Measurements from ENCODE around the gene HS3ST4. TPM values are rescaled to one million over a fixed set of nuclear protein-coding genes. Genes with fewer than 3 reads are reported as not detected.

HS3ST4 gene
- total RNA-seq, 1 donor from 2014 or later: 1.2 TPM

DNA sequence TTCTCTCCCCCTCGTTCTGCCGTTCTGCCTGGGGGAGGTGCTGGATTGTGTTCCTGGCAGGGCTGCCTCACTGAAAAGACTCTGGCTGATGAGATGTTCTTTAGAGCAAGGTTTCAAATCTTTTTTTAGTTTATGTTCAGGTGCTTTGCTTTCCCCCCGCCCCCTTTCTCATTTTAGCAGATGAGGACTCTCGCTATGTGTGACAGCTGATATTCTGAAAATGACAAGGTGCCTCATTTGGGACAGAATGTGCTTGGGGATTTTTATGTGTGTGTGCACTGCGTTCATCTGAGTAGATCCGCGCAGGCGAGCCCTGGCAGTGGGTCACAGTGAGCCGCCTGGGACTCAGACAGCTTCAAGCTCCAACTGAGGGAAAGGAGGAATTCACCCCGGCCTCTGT lies 205.9 kb downstream of the HS3ST4 start:
- Mint-ChIP-seq H3K27ac (ENCODE audit: unreplicated experiment) (no peak overlapping the region), H3K4me3 (ENCODE audit: unreplicated experiment) (no peak overlapping the region), H3K27me3 (ENCODE audit: low read depth, unreplicated experiment) (peaks cover 2% of the 10 kb centered on the region), H3K36me3 (ENCODE audit: low read depth, unreplicated experiment) (no peaks in the 10 kb centered on the region), H3K4me1 (ENCODE audit: low read depth, unreplicated experiment) (no peaks in the 10 kb centered on the region), H3K9me3 (ENCODE audit: unreplicated experiment) (peaks cover 8% of the 10 kb centered on the region)
- no peaks in the 10 kb centered on the region for H3K27me3 ChIP-seq (ENCODE audit: insufficient read depth, low read length)
- no peak overlapping the region for H3K9ac ChIP-seq (ENCODE audit: low read length)
- H2AFZ ChIP-seq (ENCODE audit: low read depth, low read length): no peak overlapping the region
- no peaks in the 10 kb centered on the region for H3K4me1 ChIP-seq (ENCODE audit: insufficient read depth, low read length)
- no peaks in the 10 kb centered on the region for H3K79me2 ChIP-seq (ENCODE audit: insufficient read depth, low read length)
- no peak overlapping the region for H3K27ac ChIP-seq (ENCODE audit: low read depth, low read length)
- FAIRE-seq: no peak
- H4K20me1 ChIP-seq (ENCODE audit: insufficient read depth, low read length): no peaks in the 10 kb centered on the region
- H3K36me3 ChIP-seq (ENCODE audit: insufficient read depth, low read length): no peaks in the 10 kb centered on the region
- H3K4me3 ChIP-seq (ENCODE audit: insufficient read depth, low read depth, low read length): no peak overlapping the region
- peaks cover 9% of the 10 kb centered on the region for H3K9me3 ChIP-seq (ENCODE audit: insufficient read depth, low read depth, low read length)
- DNase-seq (ENCODE audit: low read depth): no peak
- H3K4me2 ChIP-seq (ENCODE audit: low read length): no peak overlapping the region
- TF ChIP-seq EZH2 (IDR thresholded peaks at IDR 0.05; ENCODE audit: insufficient read depth, low read length): no peak
- TF ChIP-seq CTCF (IDR thresholded peaks at IDR 0.05; ENCODE audit: insufficient read depth, low read depth, low read length): no peak

DNA sequence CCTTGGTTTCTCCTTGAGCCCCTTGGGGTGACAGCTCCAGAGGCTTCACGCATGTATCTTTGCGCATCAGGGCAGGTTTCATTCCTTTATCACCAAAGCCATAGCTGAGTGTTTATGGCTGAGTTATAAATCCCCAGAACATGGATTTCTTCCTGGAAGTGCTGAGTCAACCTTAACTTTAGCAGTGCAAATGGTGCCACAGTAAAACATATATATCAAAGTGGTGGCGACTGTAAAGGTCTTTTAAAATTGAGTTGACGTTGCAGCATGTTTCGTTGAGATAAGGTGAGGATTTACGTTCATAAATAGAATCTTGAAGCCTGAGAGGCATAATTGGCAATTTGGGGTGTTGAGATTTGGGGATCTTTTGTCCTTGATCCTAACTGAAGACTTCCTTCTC lies 214.1 kb downstream of the HS3ST4 start:
- H3K4me3 Mint-ChIP-seq (ENCODE audit: unreplicated experiment): no peak overlapping the region
- TF ChIP-seq EZH2 (IDR thresholded peaks at IDR 0.05; ENCODE audit: insufficient read depth, low read length) (no peak), CTCF (IDR thresholded peaks at IDR 0.05; ENCODE audit: insufficient read depth, low read depth, low read length) (no peak)
- peaks cover 5% of the 10 kb centered on the region for H3K9me3 Mint-ChIP-seq (ENCODE audit: unreplicated experiment)
- no peaks in the 10 kb centered on the region for H3K36me3 Mint-ChIP-seq (ENCODE audit: low read depth, unreplicated experiment)
- DNase-seq (ENCODE audit: low read depth) (no peak), FAIRE-seq (no peak)
- no peaks in the 10 kb centered on the region for H3K4me1 Mint-ChIP-seq (ENCODE audit: low read depth, unreplicated experiment)
- Histone ChIP-seq H3K27ac (ENCODE audit: low read depth, low read length) (no peak overlapping the region), H3K9me3 (ENCODE audit: insufficient read depth, low read depth, low read length) (peaks cover 6% of the 10 kb centered on the region), H3K27me3 (ENCODE audit: insufficient read depth, low read length) (no peaks in the 10 kb centered on the region), H4K20me1 (ENCODE audit: insufficient read depth, low read length) (no peaks in the 10 kb centered on the region), H3K9ac (ENCODE audit: low read length) (no peak overlapping the region), H3K4me1 (ENCODE audit: insufficient read depth, low read length) (no peaks in the 10 kb centered on the region), H3K4me3 (ENCODE audit: insufficient read depth, low read depth, low read length) (no peak overlapping the region), H2AFZ (ENCODE audit: low read depth, low read length) (no peak overlapping the region), H3K36me3 (ENCODE audit: insufficient read depth, low read length) (no peaks in the 10 kb centered on the region), H3K4me2 (ENCODE audit: low read length) (no peak overlapping the region), H3K79me2 (ENCODE audit: insufficient read depth, low read length) (no peaks in the 10 kb centered on the region)
- H3K27ac Mint-ChIP-seq (ENCODE audit: unreplicated experiment): no peak overlapping the region
- H3K27me3 Mint-ChIP-seq (ENCODE audit: low read depth, unreplicated experiment): no peaks in the 10 kb centered on the region

GRCh38 chr16:25910971-25911370 lies 219.2 kb downstream of the HS3ST4 start:
- Histone ChIP-seq H3K27me3 (ENCODE audit: insufficient read depth, low read length) (no peaks in the 10 kb centered on the region), H3K27ac (ENCODE audit: low read depth, low read length) (no peak overlapping the region), H3K9me3 (ENCODE audit: insufficient read depth, low read depth, low read length) (peaks cover 9% of the 10 kb centered on the region), H3K36me3 (ENCODE audit: insufficient read depth, low read length) (no peaks in the 10 kb centered on the region), H3K4me3 (ENCODE audit: insufficient read depth, low read depth, low read length) (no peak overlapping the region), H4K20me1 (ENCODE audit: insufficient read depth, low read length) (no peaks in the 10 kb centered on the region), H2AFZ (ENCODE audit: low read depth, low read length) (no peak overlapping the region), H3K79me2 (ENCODE audit: insufficient read depth, low read length) (no peaks in the 10 kb centered on the region), H3K9ac (ENCODE audit: low read length) (no peak overlapping the region), H3K4me1 (ENCODE audit: insufficient read depth, low read length) (no peaks in the 10 kb centered on the region), H3K4me2 (ENCODE audit: low read length) (no peak overlapping the region)
- Mint-ChIP-seq H3K27me3 (ENCODE audit: low read depth, unreplicated experiment) (no peaks in the 10 kb centered on the region), H3K27ac (ENCODE audit: unreplicated experiment) (no peak overlapping the region), H3K9me3 (ENCODE audit: unreplicated experiment) (no peaks in the 10 kb centered on the region), H3K4me3 (ENCODE audit: unreplicated experiment) (no peak overlapping the region), H3K4me1 (ENCODE audit: low read depth, unreplicated experiment) (no peaks in the 10 kb centered on the region), H3K36me3 (ENCODE audit: low read depth, unreplicated experiment) (no peaks in the 10 kb centered on the region)
- no peak for TF ChIP-seq CTCF (IDR thresholded peaks at IDR 0.05; ENCODE audit: insufficient read depth, low read depth, low read length)
- no peak for TF ChIP-seq EZH2 (IDR thresholded peaks at IDR 0.05; ENCODE audit: insufficient read depth, low read length)
- FAIRE-seq (no peak), DNase-seq (ENCODE audit: low read depth) (no peak)

Measured in astrocyte (in vitro differentiated cells and primary cell).